Mesothelial cell of epicardium (in vitro differentiated cells): Measurements from ENCODE around the gene GRIA1. TPM values are rescaled to one million over a fixed set of nuclear protein-coding genes. Genes with fewer than 3 reads are reported as not detected.

Experiments used
- DNase-seq, 2 experiments: peaks; one replicate each; pipeline ENCODE4 v3.0.0; 2021; ENCODE audit warnings: low spot score in 2 of 2; ENCODE audit not compliant: unreplicated experiment in 2 of 2
- H3K27ac Mint-ChIP-seq: 2 replicates; pipeline ENCODE4 v1.8.0; 2021; ENCODE audit warnings: mixed read lengths
- H3K27me3 Mint-ChIP-seq: 2 replicates; pipeline ENCODE4 v1.8.0; 2021; ENCODE audit warnings: low read depth, mixed read lengths
- H3K36me3 Mint-ChIP-seq: 2 replicates; pipeline ENCODE4 v1.8.0; 2021; ENCODE audit warnings: mixed read lengths
- H3K4me1 Mint-ChIP-seq: 2 replicates; pipeline ENCODE4 v1.8.0; 2021; ENCODE audit warnings: mixed read lengths
- H3K4me3 Mint-ChIP-seq: 2 replicates; pipeline ENCODE4 v1.8.0; 2021; ENCODE audit warnings: mild to moderate bottlenecking, moderate library complexity, mixed read lengths
- H3K9me3 Mint-ChIP-seq: 2 replicates; pipeline ENCODE4 v1.8.0; 2021; ENCODE audit warnings: mixed read lengths
- total RNA-seq: library from RNA; stranded (reverse); gene quantifications from 3 replicates; pipeline ENCODE4 v1.2.1, GENCODE V29; 2021
- TF ChIP-seq, protein P1 (sequence below): fragments of 200-600 bp; sonication (generic); IDR thresholded peaks from one replicate; pipeline ENCODE4 v1.5.0; 2021; ENCODE audit warnings: antibody characterized with exemption; ENCODE audit not compliant: unreplicated experiment

The GRIA1 gene
- total RNA-seq, 1 donor from 2014 or later = 1.3 TPM

DNA sequence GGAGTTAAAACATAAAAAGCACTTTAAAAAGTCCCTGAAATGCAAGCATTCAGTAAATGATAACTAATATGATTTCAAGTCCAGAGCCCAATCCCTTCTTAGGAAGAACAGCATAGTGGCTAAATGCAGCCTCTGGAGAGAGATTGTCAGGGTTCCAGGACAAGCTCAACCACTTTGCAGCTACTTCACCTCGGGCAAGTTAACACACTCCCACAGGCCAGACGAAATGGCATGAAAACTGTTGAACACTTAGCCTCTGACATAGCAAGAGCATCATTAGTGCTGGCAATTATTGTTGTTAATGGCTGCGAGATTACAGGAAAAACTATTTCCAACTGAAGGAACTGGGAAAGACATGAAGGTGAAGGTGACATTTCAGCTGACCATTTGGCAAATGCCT lies 205.8 kb downstream of the GRIA1 start:
- no peak overlapping the region for H3K27ac Mint-ChIP-seq
- H3K27me3 Mint-ChIP-seq = no peaks in the 10 kb centered on the region
- TF ChIP-seq, protein P1, sequence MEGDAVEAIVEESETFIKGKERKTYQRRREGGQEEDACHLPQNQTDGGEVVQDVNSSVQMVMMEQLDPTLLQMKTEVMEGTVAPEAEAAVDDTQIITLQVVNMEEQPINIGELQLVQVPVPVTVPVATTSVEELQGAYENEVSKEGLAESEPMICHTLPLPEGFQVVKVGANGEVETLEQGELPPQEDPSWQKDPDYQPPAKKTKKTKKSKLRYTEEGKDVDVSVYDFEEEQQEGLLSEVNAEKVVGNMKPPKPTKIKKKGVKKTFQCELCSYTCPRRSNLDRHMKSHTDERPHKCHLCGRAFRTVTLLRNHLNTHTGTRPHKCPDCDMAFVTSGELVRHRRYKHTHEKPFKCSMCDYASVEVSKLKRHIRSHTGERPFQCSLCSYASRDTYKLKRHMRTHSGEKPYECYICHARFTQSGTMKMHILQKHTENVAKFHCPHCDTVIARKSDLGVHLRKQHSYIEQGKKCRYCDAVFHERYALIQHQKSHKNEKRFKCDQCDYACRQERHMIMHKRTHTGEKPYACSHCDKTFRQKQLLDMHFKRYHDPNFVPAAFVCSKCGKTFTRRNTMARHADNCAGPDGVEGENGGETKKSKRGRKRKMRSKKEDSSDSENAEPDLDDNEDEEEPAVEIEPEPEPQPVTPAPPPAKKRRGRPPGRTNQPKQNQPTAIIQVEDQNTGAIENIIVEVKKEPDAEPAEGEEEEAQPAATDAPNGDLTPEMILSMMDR = no peak
- H3K9me3 Mint-ChIP-seq = no peaks in the 10 kb centered on the region
- no peaks in the 10 kb centered on the region for H3K36me3 Mint-ChIP-seq
- no peak overlapping the region for H3K4me3 Mint-ChIP-seq
- DNase-seq = no peak
- no peaks in the 10 kb centered on the region for H3K4me1 Mint-ChIP-seq

- H3K4me1 Mint-ChIP-seq = no peaks in the 10 kb centered on the region
- no peak for DNase-seq
- no peak overlapping the region for H3K4me3 Mint-ChIP-seq
- TF ChIP-seq, protein P1 = no peak
- H3K36me3 Mint-ChIP-seq = no peaks in the 10 kb centered on the region
- H3K9me3 Mint-ChIP-seq = no peaks in the 10 kb centered on the region
- H3K27ac Mint-ChIP-seq = no peak overlapping the region
- H3K27me3 Mint-ChIP-seq = no peaks in the 10 kb centered on the region
These were observed 208.6 kb downstream of the GRIA1 start for GRCh38 chr5:153699035-153699434.

DNA sequence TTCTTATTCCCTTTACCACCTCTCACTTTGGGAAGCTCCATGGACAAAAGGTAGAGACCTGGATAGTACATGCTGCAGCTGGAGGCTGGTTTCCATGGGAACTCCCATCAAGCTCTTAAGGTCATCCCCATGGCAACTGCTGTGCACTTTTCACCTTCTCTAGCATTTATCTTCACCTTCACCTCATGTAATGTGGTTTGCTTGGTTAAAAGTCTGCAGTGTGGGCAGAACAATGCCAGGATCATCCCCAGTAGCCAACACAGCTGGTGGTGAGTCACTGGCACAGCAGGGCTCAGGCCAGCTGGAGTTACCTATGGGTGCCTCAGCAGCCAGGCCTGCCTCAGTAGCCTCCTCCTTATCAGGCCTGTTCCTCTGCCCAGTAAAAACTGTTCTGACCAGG lies 210.5 kb downstream of the GRIA1 start:
- DNase-seq = no peak
- no peak overlapping the region for H3K27ac Mint-ChIP-seq
- peaks cover 3% of the 10 kb centered on the region for H3K9me3 Mint-ChIP-seq
- H3K4me3 Mint-ChIP-seq = no peak overlapping the region
- no peaks in the 10 kb centered on the region for H3K27me3 Mint-ChIP-seq
- TF ChIP-seq, protein P1 = no peak
- H3K36me3 Mint-ChIP-seq = no peaks in the 10 kb centered on the region
- no peaks in the 10 kb centered on the region for H3K4me1 Mint-ChIP-seq

DNA sequence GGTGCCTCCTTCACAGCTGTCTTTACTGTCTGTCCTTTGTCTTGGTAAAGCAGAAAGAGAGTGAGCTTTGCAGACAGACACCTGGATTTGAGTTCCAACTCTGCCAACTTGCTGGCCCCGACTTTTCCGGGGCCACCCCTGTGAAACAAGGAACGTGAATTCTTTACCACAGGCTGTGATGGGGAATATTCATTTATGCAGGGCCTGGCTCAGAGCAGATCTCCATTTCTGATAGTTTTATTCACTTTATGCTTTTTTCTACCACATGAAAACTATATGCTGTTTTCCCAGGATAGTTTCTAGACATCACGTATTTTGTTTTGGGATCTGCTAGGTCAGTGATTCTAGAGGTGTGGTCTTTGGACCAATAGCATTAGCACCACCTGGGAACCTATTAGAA lies 211.8 kb downstream of the GRIA1 start:
- Mint-ChIP-seq H3K4me1 (no peaks in the 10 kb centered on the region), H3K27ac (no peak overlapping the region), H3K27me3 (no peaks in the 10 kb centered on the region), H3K9me3 (peaks cover 6% of the 10 kb centered on the region), H3K36me3 (no peaks in the 10 kb centered on the region), H3K4me3 (no peak overlapping the region)
- DNase-seq = no peak
- TF ChIP-seq, protein P1 = no peak

GRCh38 chr5:153704110-153704509 lies 213.6 kb downstream of the GRIA1 start:
- Mint-ChIP-seq H3K4me3 (no peak overlapping the region), H3K4me1 (no peaks in the 10 kb centered on the region), H3K27me3 (no peaks in the 10 kb centered on the region), H3K27ac (no peak overlapping the region), H3K36me3 (no peaks in the 10 kb centered on the region), H3K9me3 (peaks cover 6% of the 10 kb centered on the region)
- TF ChIP-seq, protein P1 = no peak
- DNase-seq = no peak

GRCh38 chr5:153707626-153708025 lies 217.2 kb downstream of the GRIA1 start:
- TF ChIP-seq, protein P1 = no peak
- no peak overlapping the region for H3K4me3 Mint-ChIP-seq
- no peak overlapping the region for H3K27ac Mint-ChIP-seq

More at GRCh38 chr5:153707626-153708025, 217.2 kb downstream of the GRIA1 start:
- Mint-ChIP-seq H3K36me3 (no peaks in the 10 kb centered on the region), H3K27me3 (peaks cover 2% of the 10 kb centered on the region), H3K4me1 (no peaks in the 10 kb centered on the region), H3K9me3 (peaks cover 6% of the 10 kb centered on the region)
- DNase-seq = no peak
